Measurements from ENCODE around the gene LCLAT1. TPM values are rescaled to one million over a fixed set of nuclear protein-coding genes. Genes with fewer than 3 reads are reported as not detected.

LCLAT1 gene
- total RNA-seq, 1 experiment from 2014 or later = 29.4 TPM

DNA sequence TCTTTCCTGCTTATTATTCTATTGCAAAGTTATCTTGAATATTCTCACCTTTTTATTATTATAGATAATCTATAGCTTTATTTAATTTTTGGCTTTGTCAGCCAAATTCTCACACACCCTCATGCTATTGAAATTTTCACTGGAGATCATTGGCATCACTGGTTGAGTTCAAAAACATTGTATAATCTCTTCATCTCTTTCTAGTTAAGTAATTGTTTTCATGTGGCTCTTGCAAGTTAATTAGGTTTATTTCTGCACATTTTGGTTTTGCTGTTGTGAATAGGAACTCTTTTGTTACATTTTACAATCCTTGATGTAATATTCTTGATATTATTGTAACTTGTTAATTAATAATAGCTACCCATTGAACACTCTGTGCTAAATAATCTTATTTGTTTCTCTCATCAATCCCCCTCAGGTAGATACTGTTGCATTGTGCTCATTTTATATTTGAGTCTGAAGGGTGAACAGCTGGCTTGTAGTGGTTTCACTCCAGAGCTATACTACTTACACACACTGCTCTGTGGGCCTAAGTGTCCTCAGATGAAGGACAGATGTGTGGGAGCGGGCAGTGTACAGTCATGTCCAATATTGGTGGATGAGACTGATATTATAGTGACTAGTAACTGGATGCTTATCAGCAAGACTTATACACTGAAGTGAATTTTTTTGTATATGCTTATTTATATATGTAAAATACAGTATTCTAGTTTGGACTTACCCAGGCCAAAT, 112.7 kb downstream of the LCLAT1 start:
- Histone ChIP-seq H3K4me3 (no peak overlapping the region), H3K4me1 (replicated peaks) (no peaks in the 10 kb centered on the region), H3K27me3 (replicated peaks) (no peaks in the 10 kb centered on the region), H3K36me3 (peaks cover 10% of the 10 kb centered on the region), H3K27ac (no peak overlapping the region), H3K9me3 (replicated peaks) (no peaks in the 10 kb centered on the region)
- DNase-seq (ENCODE audit: low read depth in 1 of 2, low spot score in 2 of 2) = no peak

DNA sequence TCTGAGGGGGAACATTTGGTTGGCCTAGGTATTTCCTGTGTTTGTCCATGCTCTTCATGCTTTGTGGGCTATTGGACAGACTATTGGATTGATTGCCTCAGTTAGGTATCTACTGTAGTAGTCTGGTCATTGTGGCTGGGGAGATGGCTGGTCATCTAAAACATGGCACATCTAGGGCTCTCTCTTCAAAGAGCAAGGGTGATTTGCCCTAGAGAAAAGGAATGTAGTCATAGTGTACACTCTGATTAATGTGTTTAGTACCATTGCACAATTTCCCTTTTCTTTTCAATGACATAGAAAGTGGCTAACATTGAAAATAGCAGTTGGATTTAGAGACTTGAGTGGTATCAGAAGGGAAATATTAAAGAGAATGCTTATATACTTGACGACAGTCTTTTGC, 114.3 kb downstream of the LCLAT1 start:
- Histone ChIP-seq H3K4me1 (replicated peaks) (no peaks in the 10 kb centered on the region; the same call in 1 of the 2 replicates), H3K36me3 (peaks cover 10% of the 10 kb centered on the region), H3K9me3 (replicated peaks) (no peaks in the 10 kb centered on the region), H3K27ac (no peak overlapping the region), H3K27me3 (replicated peaks) (no peaks in the 10 kb centered on the region), H3K4me3 (no peak overlapping the region)
- DNase-seq (ENCODE audit: low read depth in 1 of 2, low spot score in 2 of 2) = no peak

DNA sequence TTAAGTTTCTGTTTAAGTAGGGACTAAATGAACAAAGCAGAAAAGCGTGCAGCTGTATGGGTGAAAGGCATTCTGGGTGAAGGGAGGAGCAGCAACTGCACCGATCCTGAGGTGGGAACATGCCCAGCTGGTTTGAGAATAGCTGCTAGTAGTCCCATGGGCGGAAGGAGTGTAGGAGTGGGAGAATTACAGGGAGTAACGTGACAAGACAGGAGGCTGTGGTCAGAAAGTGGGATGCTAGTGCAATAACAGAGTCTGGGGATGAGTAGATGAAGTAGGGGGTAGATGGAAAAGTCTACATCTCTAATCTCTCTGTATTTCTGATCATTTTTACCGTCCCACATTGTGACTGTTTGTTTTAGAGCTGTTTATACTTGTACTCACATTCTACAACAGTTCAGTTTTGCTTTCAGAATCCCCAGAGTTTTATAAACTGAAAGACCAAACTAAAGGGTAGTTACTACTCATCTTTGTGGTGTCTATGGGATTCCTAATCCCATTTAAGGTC, 118.9 kb downstream of the LCLAT1 start:
- Histone ChIP-seq H3K4me1 (replicated peaks) (no peaks in the 10 kb centered on the region; the same call in 1 of the 2 replicates), H3K27ac (no peak overlapping the region), H3K36me3 (peaks cover 15% of the 10 kb centered on the region), H3K27me3 (replicated peaks) (no peaks in the 10 kb centered on the region), H3K4me3 (no peak overlapping the region), H3K9me3 (replicated peaks) (no peaks in the 10 kb centered on the region)
- DNase-seq (ENCODE audit: low read depth in 1 of 2, low spot score in 2 of 2) = peak in 1 of 2 experiments; percentile 26

DNA sequence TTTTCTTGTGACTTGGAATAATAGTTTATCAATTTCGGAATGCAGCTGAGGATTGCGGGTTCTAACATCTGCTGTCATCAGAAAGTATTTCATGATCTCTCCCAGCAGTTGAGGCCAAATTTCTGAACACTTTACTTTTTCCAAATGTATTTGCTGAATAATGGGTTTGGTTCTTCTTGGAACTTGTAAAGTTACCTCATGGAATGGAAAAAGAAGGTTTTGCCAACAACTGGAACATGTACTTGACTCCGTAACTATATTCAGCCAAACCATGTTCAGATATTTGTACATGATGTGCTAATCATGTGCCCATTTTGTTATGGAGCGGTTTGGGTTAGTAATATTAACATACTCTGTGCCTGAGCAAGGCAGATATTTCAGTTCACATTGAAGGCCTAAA, 119.6 kb downstream of the LCLAT1 start:
- Histone ChIP-seq H3K27ac (no peak overlapping the region), H3K4me1 (replicated peaks) (no peaks in the 10 kb centered on the region; the same call in 1 of the 2 replicates)
- no peak for DNase-seq (ENCODE audit: low read depth in 1 of 2, low spot score in 2 of 2)

DNA sequence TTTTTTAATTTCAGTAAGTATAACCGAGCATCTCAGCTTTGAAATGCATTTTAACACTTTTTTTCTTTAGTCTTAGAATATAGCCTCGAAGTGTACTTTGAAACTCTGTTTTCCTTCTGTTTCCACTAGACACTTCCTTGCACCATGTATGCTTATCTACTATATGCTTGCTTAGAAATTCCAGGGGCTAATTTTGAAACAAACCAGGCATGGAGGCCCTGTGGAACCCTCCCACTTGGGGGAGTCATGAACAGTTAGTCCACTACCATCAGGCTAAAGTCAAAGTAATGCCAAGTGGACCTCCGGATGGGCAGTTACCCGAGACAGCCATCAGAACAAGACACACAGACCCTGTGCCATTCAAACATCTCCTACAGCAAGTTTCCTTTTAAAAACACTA, 120.3 kb downstream of the LCLAT1 start:
- Histone ChIP-seq H3K36me3 (peaks cover 17% of the 10 kb centered on the region), H3K4me3 (no peak overlapping the region), H3K4me1 (replicated peaks) (no peaks in the 10 kb centered on the region; the same call in 1 of the 2 replicates), H3K27me3 (replicated peaks) (no peaks in the 10 kb centered on the region), H3K9me3 (replicated peaks) (no peaks in the 10 kb centered on the region), H3K27ac (no peak overlapping the region)
- no peak for DNase-seq (ENCODE audit: low read depth in 1 of 2, low spot score in 2 of 2)

More for the DNA sequence above, 119.6 kb downstream of the LCLAT1 start:
- Histone ChIP-seq H3K36me3 (peaks cover 15% of the 10 kb centered on the region), H3K27me3 (replicated peaks) (no peaks in the 10 kb centered on the region), H3K4me3 (no peak overlapping the region), H3K9me3 (replicated peaks) (no peaks in the 10 kb centered on the region)

DNA sequence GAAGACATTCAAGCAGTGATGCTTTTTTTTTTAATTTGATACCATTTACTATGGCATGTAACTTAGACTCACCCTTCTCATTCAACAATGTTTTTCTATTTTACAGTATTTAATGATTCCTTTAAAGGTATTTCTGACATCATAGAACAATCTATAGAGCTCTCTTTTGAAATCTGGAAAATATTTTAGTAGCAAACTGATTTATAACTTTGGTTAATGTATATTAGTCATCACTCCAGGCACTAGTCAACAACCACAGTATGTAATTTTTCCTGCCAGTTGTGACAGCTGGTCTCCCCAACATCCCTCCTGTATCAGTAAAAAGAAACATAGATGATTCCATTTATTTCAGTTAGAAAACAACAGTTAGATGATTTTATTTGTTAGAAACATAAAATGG, 122.9 kb downstream of the LCLAT1 start:
- Histone ChIP-seq H3K27me3 (replicated peaks) (no peaks in the 10 kb centered on the region), H3K27ac (no peak overlapping the region), H3K4me3 (no peak overlapping the region), H3K4me1 (replicated peaks) (no peaks in the 10 kb centered on the region; the same call in 1 of the 2 replicates), H3K36me3 (peaks cover 9% of the 10 kb centered on the region; the same call in 1 of the 2 replicates), H3K9me3 (replicated peaks) (no peaks in the 10 kb centered on the region)
- DNase-seq (ENCODE audit: low read depth in 1 of 2, low spot score in 2 of 2) = no peak

GRCh38 chr2:30577151-30577550, 130.1 kb downstream of the LCLAT1 start:
- Histone ChIP-seq H3K4me1 (replicated peaks) (no peaks in the 10 kb centered on the region), H3K9me3 (replicated peaks) (no peaks in the 10 kb centered on the region), H3K36me3 (peaks cover 2% of the 10 kb centered on the region; the same call in 1 of the 2 replicates), H3K27ac (no peak overlapping the region), H3K27me3 (replicated peaks) (no peaks in the 10 kb centered on the region), H3K4me3 (no peak overlapping the region)
- no peak for DNase-seq (ENCODE audit: low read depth in 1 of 2, low spot score in 2 of 2)

DNA sequence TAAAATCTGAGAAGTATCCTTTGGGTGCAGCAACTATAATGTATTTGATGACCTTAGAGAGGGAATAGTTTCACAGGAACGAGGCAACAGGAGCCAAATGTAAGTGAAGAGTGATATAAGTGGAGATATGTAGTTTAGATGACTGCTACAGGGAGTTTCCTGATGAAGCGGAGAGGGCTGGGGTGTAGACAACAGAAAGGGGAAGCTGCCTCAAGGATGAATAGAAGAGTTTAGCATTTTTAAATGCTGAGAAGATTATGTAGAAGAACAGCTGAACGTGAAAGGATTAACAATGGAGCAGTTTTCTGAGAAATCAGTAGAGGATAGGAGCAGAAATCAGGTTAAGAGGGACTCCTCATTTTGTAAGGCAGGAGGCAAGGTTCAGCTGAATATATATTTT, 133.3 kb downstream of the LCLAT1 start:
- H3K4me3 ChIP-seq = no peak overlapping the region
- no peaks in the 10 kb centered on the region for H3K36me3 ChIP-seq

DNA sequence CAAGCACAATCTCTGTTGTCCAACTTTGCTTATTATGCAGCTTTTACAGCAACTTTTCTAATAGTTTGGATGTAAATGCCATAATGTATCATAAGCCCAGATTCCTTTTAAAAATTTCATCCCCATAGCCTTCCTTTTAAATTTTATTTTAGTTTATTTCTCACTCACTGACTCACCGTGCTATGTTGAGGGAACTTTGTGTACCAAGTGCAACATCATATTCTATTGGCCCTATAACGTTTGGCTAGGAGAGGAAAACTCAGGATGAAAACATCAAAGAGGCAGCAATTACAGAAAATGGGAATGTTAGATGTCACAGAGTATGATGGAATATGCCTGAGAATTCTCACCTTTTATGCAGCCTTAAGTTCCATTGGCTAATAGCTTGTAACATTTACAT, 135.5 kb downstream of the LCLAT1 start:
- Histone ChIP-seq H3K4me3 (no peak overlapping the region), H3K27ac (no peak overlapping the region), H3K9me3 (replicated peaks) (no peaks in the 10 kb centered on the region), H3K36me3 (no peaks in the 10 kb centered on the region), H3K27me3 (replicated peaks) (no peaks in the 10 kb centered on the region), H3K4me1 (replicated peaks) (no peaks in the 10 kb centered on the region)
- no peak for DNase-seq (ENCODE audit: low read depth in 1 of 2, low spot score in 2 of 2)

More for the DNA sequence above, 133.3 kb downstream of the LCLAT1 start:
- no peaks in the 10 kb centered on the region for H3K4me1 ChIP-seq (replicated peaks)
- H3K9me3 ChIP-seq (replicated peaks) = no peaks in the 10 kb centered on the region
- H3K27me3 ChIP-seq (replicated peaks) = no peaks in the 10 kb centered on the region
- H3K27ac ChIP-seq = no peak overlapping the region
- no peak for DNase-seq (ENCODE audit: low read depth in 1 of 2, low spot score in 2 of 2)

GRCh38 chr2:30583204-30583749, 136.2 kb downstream of the LCLAT1 start:
- DNase-seq (ENCODE audit: low read depth in 1 of 2, low spot score in 2 of 2) = no peak
- H3K4me3 ChIP-seq = no peak overlapping the region
- H3K4me1 ChIP-seq (replicated peaks) = no peaks in the 10 kb centered on the region
- no peaks in the 10 kb centered on the region for H3K9me3 ChIP-seq (replicated peaks)
- H3K27me3 ChIP-seq (replicated peaks) = no peaks in the 10 kb centered on the region
- no peak overlapping the region for H3K27ac ChIP-seq
- no peaks in the 10 kb centered on the region for H3K36me3 ChIP-seq

DNA sequence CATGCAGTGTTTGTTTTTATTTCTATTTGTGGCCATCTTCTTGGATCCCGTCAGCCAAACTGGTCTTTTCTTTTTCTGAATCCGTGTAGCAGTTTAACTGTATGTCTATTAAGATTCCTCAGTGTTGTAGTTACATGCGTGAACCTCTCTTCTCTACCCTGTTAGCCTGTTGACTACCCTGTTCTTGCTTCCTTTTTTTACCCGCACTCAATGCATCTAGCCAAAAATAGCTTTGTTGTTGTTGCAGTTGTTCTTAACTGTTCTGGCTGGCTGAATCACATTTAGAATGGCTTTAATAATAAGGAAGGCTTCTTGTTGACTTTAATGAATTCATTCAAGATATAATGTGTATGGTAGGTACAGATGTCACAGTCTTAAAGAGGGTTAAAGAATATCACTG, 137.1 kb downstream of the LCLAT1 start:
- DNase-seq (ENCODE audit: low read depth in 1 of 2, low spot score in 2 of 2) = no peak
- no peaks in the 10 kb centered on the region for H3K36me3 ChIP-seq
- H3K4me3 ChIP-seq = no peak overlapping the region
- H3K27ac ChIP-seq = no peak overlapping the region
- H3K9me3 ChIP-seq (replicated peaks) = no peaks in the 10 kb centered on the region
- H3K4me1 ChIP-seq (replicated peaks) = no peaks in the 10 kb centered on the region
- H3K27me3 ChIP-seq (replicated peaks) = no peaks in the 10 kb centered on the region

GRCh38 chr2:30588994-30589393, 141.9 kb downstream of the LCLAT1 start:
- Histone ChIP-seq H3K4me3 (no peak overlapping the region), H3K4me1 (replicated peaks) (no peaks in the 10 kb centered on the region), H3K27me3 (replicated peaks) (no peaks in the 10 kb centered on the region), H3K36me3 (peaks cover 5% of the 10 kb centered on the region; the same call in 1 of the 2 replicates), H3K27ac (no peak overlapping the region), H3K9me3 (replicated peaks) (no peaks in the 10 kb centered on the region)
- no peak for DNase-seq (ENCODE audit: low read depth in 1 of 2, low spot score in 2 of 2)

GRCh38 chr2:30590407-30590806, 143.4 kb downstream of the LCLAT1 start:
- Histone ChIP-seq H3K27me3 (replicated peaks) (no peaks in the 10 kb centered on the region), H3K27ac (no peak overlapping the region), H3K4me3 (no peak overlapping the region), H3K36me3 (peaks cover 5% of the 10 kb centered on the region; the same call in 1 of the 2 replicates), H3K4me1 (replicated peaks) (no peaks in the 10 kb centered on the region), H3K9me3 (replicated peaks) (no peaks in the 10 kb centered on the region)
- DNase-seq (ENCODE audit: low read depth in 1 of 2, low spot score in 2 of 2) = no peak

DNA sequence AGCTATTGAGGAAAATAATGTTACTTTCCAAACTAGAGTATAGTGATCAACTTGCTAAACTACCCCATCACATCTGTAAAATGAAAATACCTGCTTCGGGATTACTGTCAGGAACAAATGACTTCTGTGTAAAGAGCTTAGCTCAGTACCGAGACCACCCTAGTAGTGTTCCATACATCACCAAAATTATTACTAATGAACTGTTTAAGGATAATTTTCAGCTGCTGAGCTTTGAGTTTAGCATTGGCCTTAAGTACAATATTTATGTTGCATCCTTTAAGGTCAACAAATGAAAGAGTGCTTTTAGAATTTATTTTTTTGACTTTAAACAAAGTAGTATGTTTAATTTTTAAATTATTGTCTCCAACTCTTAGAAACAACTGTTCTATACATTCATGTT, 144.1 kb downstream of the LCLAT1 start:
- Histone ChIP-seq H3K27me3 (replicated peaks) (no peaks in the 10 kb centered on the region), H3K9me3 (replicated peaks) (no peaks in the 10 kb centered on the region), H3K27ac (no peak overlapping the region), H3K4me3 (no peak overlapping the region), H3K4me1 (replicated peaks) (no peaks in the 10 kb centered on the region), H3K36me3 (peaks cover 5% of the 10 kb centered on the region; the same call in 1 of the 2 replicates)
- DNase-seq (ENCODE audit: low read depth in 1 of 2, low spot score in 2 of 2) = no peak

Data from SJSA1 (cell line).